RKO (cell line): Measurements from ENCODE around the gene DNAI1.

ENCODE experiments used
- DNase-seq: peaks from one replicate; pipeline ENCODE4 v3.0.0-alpha.2; 2016; ENCODE audit warnings: low spot score

The DNAI1 gene

GRCh38 chr9:34545497-34545896 lies 86.9 kb downstream of the DNAI1 start:
- DNase-seq, result no peak

- DNase-seq, result no peak
These were observed 87.7 kb downstream of the DNAI1 start for GRCh38 chr9:34546102-34546833.

DNA sequence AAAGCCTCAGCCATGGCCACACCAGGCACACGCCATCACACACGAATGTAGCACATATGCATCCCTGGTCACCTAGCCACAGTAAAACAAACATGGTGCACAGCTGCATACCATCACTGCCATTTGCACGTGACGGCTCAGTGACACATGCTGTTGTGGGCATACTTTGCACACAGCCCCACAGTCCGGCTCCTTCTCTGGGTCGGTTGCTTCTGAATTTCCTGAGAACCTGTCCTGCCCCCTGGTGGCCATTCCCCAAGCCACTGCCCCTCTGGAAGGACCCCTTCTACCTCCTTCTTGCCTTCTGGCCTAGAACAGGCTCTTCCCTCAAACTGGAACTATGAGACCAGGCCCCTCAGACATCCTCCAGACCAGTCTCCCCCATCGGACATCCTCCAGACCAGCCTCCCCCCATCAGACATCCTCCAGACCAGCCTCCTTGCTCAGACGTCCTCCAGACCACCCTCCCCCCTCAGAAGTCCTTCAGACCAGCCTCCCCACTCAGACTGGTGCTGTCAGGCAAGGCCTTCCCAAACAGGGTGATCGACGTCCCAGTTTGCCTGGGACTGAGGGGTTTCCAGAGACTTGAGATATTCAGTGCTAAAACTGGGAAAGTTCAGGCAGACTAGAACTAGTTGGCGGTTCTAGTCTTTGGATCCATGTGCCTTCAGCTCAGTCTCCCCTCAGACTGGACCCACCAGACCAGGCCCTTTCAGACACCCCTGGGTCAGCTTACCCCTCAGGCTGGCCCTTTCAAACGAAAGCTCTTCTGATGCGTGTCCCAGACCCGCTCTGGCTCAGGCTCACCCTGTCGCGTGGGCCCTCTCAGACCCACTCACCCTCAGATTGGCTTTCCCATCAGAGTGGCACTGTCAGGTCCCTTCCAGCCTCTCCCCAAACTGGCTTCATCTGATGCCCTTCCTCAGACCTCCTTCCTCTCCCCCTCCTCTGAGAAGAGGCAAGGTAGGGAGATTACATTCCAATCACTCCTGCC lies 88.5 kb downstream of the DNAI1 start:
- peak; percentile 72 for DNase-seq

GRCh38 chr9:34547960-34548611 lies 89.5 kb downstream of the DNAI1 start:
- DNase-seq, result peak; percentile 52

DNA sequence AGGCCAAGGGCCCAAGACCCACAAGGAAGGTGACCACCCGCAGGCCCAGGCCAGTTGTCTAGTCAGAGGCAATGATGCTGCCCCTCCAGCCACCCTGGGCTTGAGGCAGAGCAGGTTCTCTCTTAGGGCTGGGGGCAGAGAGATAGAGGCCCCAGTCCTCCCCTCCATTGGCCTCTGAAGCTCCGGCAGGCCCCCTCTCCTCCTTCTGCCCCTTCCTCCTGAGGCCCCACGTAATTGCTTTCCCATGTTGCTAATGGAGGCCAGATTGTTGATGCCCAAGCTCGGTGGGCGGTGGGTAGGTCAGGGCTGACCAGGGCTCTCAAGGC lies 90.8 kb downstream of the DNAI1 start:
- no peak for DNase-seq

DNA sequence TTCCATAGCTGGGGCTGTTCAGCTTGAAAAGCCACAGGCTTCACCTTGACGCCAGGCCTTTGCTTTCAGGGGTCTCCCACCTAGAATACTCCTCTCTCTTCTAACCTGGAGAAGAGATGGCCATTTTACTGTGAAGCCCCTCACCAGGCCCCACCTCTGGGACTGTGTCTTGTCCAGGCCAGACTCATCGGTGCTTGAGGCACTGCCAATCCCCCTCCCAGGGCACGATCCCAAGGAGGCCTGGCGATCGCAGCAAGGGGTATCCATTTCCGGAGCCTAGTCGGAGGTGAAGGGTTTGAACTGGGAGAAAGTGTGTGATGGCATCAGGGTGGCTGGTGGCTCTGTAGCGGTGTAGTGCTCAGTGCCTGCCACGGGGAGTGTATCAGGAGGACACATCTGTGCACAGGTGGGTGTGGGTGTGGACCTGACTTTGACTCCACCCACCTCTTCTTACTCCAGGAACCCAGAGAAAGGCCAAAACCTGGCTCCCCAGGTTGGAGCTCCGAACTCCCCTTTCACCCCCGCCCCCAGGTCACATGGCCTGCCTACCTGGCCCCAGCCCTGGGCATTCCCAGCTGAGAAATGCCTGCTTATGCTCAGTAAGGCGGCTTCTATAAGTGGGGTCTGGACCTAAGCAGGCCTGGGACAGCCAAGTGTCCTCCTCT lies 91.5 kb downstream of the DNAI1 start:
- DNase-seq, result no peak

DNA sequence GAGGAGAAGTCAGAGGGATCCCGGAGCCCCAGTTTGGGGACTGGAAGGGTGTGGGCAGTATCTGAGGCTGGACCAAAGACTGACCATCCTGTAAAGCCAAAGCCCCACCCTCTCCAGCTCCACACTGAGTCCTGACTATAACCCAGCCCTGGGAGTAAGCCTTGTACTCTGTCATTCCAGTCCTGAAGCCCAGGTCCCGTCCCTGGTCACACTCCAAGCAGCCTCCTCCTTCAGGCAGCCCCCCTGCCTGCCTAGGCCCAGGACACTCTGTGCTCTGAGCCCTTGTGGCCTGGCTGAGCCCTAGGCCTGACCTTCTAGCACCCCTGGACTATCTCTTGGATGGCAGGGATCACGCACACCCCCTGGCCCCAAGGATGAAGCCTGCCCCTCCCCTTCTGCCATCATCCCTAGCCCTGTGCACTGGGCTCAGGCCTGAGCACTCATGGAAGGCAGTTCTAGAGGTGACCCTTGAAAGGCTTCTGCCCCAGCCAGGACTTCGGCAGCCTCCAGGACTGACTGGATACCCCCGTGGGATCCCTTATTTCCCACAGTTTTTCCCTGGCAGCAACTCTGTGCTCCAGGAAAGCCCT lies 92.2 kb downstream of the DNAI1 start:
- no peak for DNase-seq

GRCh38 chr9:34551751-34552605 lies 93.4 kb downstream of the DNAI1 start:
- no peak for DNase-seq

GRCh38 chr9:34552606-34552981 lies 94.0 kb downstream of the DNAI1 start:
- no peak for DNase-seq

- DNase-seq, result no peak
These were observed 94.4 kb downstream of the DNAI1 start for GRCh38 chr9:34552986-34553385.

- no peak for DNase-seq
These were observed 95.0 kb downstream of the DNAI1 start for GRCh38 chr9:34553511-34554021.

DNA sequence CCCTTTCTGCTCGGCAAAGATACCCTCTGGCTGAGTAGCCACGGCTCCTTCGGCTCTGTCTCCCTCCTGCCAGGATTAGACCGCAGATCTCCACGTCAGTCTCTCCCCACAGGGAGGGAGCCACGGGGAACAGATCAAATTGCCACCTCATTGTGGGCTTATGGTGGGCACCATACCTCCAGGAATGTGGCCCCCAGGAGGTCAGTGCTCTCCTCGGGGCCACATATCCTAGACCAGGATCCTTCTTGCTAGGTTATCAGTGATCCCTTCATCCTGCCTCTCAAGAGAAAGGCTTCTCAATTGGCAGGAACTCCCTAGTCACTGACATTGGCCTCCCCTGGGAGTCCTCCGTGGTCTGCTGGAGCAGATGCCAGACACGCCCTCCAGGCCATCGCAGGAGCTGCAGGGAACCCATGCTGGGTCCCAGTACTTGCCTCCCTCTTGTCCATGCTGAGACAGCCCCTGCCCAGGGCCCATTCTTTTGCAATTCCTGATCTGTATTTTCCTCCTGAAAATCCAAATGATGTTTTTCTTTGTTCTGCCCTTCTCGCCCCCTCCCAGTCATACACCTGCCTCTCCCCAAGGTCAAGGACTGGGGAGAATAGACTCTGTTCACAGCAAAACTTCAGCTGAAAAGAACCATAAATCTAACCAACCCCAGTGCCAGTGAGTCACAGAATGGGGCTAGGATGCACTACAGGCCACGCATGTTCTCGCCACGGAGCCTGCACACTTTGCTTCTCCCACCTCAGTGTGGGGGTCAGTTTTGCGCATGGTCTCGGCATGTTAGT lies 95.8 kb downstream of the DNAI1 start:
- peak; percentile 5 for DNase-seq

- no peak for DNase-seq
These were observed 96.4 kb downstream of the DNAI1 start for GRCh38 chr9:34555002-34555348.

DNA sequence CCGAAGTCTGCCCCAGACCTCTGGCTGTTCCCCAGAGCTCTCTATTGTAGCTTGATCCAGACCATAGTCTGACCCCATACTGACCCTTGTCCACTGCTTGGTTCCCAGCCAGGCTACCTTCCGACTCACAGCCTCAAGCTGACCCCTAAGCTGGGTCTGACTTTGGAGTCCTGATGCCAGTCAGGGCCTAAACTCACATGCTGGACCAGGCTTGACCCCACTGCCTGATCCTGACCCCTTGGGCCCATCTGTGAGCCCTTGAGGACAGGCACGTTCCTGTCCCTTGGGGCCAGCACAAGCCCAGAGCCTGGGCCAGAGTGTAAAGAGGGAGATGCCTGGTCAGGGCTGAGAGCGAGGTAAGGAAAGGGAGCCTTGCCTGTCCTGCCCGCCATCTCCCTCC lies 96.9 kb downstream of the DNAI1 start:
- DNase-seq, result no peak

DNA sequence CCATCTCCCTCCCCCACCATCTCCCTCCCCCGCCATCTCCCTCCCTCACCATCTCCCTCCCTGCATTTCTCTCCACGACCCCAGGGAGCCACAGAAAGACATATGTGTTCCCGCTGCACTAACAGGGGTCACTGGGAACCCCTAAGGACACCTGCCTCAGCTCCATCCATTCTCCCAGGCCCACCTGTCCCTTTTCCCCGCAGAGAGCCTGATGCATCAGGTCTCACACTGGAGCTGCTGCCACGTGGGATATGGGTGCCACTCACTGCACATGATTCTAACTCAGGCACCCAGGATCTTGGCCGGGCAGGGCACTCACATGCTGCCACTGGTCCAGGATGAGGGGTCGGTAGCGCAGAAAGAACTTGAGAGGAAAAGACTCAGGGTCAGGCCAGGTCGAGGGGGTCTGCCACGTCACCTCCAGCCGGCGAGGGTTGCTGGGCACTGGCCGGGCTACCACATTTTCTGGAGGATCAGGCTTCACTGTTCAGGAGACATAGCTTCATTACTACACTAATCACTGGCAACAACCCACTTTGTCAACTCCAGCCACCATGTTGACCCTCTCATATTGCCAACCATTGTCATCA lies 97.4 kb downstream of the DNAI1 start:
- no peak for DNase-seq

DNA sequence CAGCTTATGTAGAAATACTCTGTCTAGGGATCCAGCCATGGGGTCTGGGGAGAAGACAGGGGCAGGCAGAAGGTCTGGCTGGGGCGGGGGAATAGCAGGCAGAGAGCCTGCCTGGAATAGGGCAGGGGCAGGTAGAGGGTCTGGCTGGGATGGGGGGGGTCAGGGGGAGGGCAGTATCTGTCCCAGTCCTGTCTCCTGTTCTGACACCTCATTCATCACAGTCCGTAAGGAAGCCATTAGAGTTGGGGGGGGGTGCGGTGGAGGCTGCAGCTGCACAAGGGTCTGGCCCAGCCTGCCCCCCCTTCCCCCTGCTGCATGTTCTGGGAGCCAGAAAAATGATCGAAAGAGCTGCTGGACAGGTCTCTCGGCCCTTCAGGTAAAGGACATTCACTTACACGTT lies 98.3 kb downstream of the DNAI1 start:
- DNase-seq, result no peak

GRCh38 chr9:34557426-34558321 lies 99.1 kb downstream of the DNAI1 start:
- DNase-seq, result no peak

- DNase-seq, result no peak
These were observed 99.8 kb downstream of the DNAI1 start for GRCh38 chr9:34558364-34558763.
